Hepatocyte (in vitro differentiated cells): ENCODE data around the gene ZNF189. TPM values are rescaled to one million over a fixed set of nuclear protein-coding genes. Genes with fewer than 3 reads are reported as not detected.

Source experiments
- DNase-seq: peaks from one replicate; pipeline ENCODE4 v3.0.0-alpha.2; 2016; ENCODE audit warnings: low spot score
- H2AFZ ChIP-seq: fragments of 200-600 bp; sonication (generic); 2 replicates; pipeline ENCODE4 v1.6.0; 2016; ENCODE audit warnings: antibody characterized with exemption, mild to moderate bottlenecking
- H3K27ac ChIP-seq: fragments of 200-600 bp; sonication (generic); 2 replicates; pipeline ENCODE4 v1.5.1; 2016; ENCODE audit warnings: mild to moderate bottlenecking
- H3K27me3 ChIP-seq: fragments of 200-600 bp; sonication (generic); 2 replicates; pipeline ENCODE4 v1.6.1; 2016
- H3K36me3 ChIP-seq: fragments of 200-600 bp; sonication (generic); replicated peaks from 2 replicates; pipeline ENCODE4 v1.5.1; 2016; ENCODE audit warnings: low read depth; ENCODE audit not compliant: insufficient read depth
- H3K4me1 ChIP-seq: fragments of 200-600 bp; sonication (generic); 2 replicates; pipeline ENCODE4 v1.5.1; 2016; ENCODE audit warnings: mild to moderate bottlenecking, moderate library complexity; ENCODE audit not compliant: insufficient read depth
- H3K4me2 ChIP-seq: fragments of 200-600 bp; sonication (generic); 2 replicates; pipeline ENCODE4 v1.6.0; 2016
- H3K4me3 ChIP-seq: fragments of 200-600 bp; sonication (generic); 2 replicates; pipeline ENCODE4 v1.5.1; 2016; ENCODE audit warnings: mild to moderate bottlenecking
- H3K79me2 ChIP-seq: fragments of 200-600 bp; sonication (generic); 2 replicates; pipeline ENCODE4 v1.6.0; 2017; ENCODE audit warnings: mild to moderate bottlenecking
- H3K9me2 ChIP-seq: fragments of 200-600 bp; sonication (generic); replicated peaks from 2 replicates; pipeline ENCODE4 v1.6.0; 2017; ENCODE audit warnings: mild to moderate bottlenecking; ENCODE audit not compliant: insufficient read depth
- H3K9me3 ChIP-seq: fragments of 200-600 bp; sonication (generic); 2 replicates; pipeline ENCODE4 v1.5.1; 2016; ENCODE audit warnings: low read depth, mild to moderate bottlenecking
- H4K20me1 ChIP-seq: fragments of 200-600 bp; sonication (generic); 2 replicates; pipeline ENCODE4 v1.6.0; 2016; ENCODE audit warnings: mild to moderate bottlenecking; ENCODE audit not compliant: insufficient read depth, poor library complexity, severe bottlenecking
- CTCF ChIP-seq: fragments of 200-600 bp; sonication (generic); IDR thresholded peaks from 2 replicates; pipeline ENCODE4 v1.5.1; 2016; ENCODE audit warnings: antibody characterized with exemption, mild to moderate bottlenecking; ENCODE audit not compliant: poor library complexity
- EZH2 ChIP-seq: fragments of 200-600 bp; sonication (generic); IDR thresholded peaks from 2 replicates; pipeline ENCODE4 v1.6.1; 2016; ENCODE audit warnings: antibody characterized with exemption, mild to moderate bottlenecking, borderline replicate concordance
- EZH2phosphoT487 ChIP-seq: fragments of 200-600 bp; sonication (generic); IDR thresholded peaks from one replicate; pipeline ENCODE4 v1.6.1; 2018; ENCODE audit warnings: antibody characterized with exemption, mild to moderate bottlenecking, low read depth, moderate library complexity; ENCODE audit not compliant: unreplicated experiment, severe bottlenecking
- WGBS: methylation state at CpG from one replicate; pipeline ENCODE4 v1.1.6; 2016; ENCODE audit warnings: low lambda C conversion rate; ENCODE audit errors: missing lambda C conversion rate; 5-methylcytosine and 5-hydroxymethylcytosine counted together
- polyA plus RNA-seq: library from polyadenylated mRNA; unstranded; fragments of >200 nt; fragmentation: Nextera tagmentation; extraction: Ambion mirVana; gene quantifications from 2 replicates; pipeline ENCODE4 v1.2.1, GENCODE V29; 2016
- total RNA-seq: library from RNA; depleted of rRNA; stranded (reverse); fragments of >200 nt; gene quantifications from 2 replicates; pipeline ENCODE4 v1.2.3, GENCODE V29; 2014

ZNF189 gene
- total and polyA plus RNA-seq, 2 experiments from 2014 or later = 13.6 to 60.3 TPM

- no peaks in the 10 kb centered on the region for H4K20me1 ChIP-seq
- DNase-seq = peak; percentile 90
- peak overlapping the region; percentile 91 for H3K4me2 ChIP-seq
- 3% methylated on average over 33 of the region's 40 CpGs for WGBS
- no peaks in the 10 kb centered on the region for H3K9me2 ChIP-seq
- TF ChIP-seq EZH2phosphoT487 = no peak
- TF ChIP-seq CTCF = peak; percentile 68
- H3K27me3 ChIP-seq = no peaks in the 10 kb centered on the region
- peak overlapping the region; percentile 80 for H3K4me3 ChIP-seq
- H3K79me2 ChIP-seq = no peaks in the 10 kb centered on the region
- H3K36me3 ChIP-seq = no peaks in the 10 kb centered on the region
- peak overlapping the region; percentile 86 for H3K27ac ChIP-seq
- no peaks in the 10 kb centered on the region for H3K9me3 ChIP-seq
- H3K4me1 ChIP-seq = peaks cover 11% of the 10 kb centered on the region
- peak overlapping the region; percentile 85 for H2AFZ ChIP-seq
These were observed 50.5 kb downstream of the ZNF189 start for GRCh38 chr9:101449071-101449721.

- H3K4me1 ChIP-seq = peaks cover 2% of the 10 kb centered on the region
- no peaks in the 10 kb centered on the region for H3K27me3 ChIP-seq
- no peak overlapping the region for H2AFZ ChIP-seq
- no peaks in the 10 kb centered on the region for H4K20me1 ChIP-seq
- H3K27ac ChIP-seq = no peak overlapping the region
- H3K4me2 ChIP-seq = no peak overlapping the region
- TF ChIP-seq EZH2phosphoT487 = no peak
- no peak for TF ChIP-seq EZH2
- no peak for TF ChIP-seq CTCF
- no peaks in the 10 kb centered on the region for H3K36me3 ChIP-seq
- no peaks in the 10 kb centered on the region for H3K9me3 ChIP-seq
- WGBS = 54% methylated on average over 4 of the region's 4 CpGs
- DNase-seq = no peak
- H3K79me2 ChIP-seq = no peaks in the 10 kb centered on the region
- H3K4me3 ChIP-seq = no peak overlapping the region
- no peaks in the 10 kb centered on the region for H3K9me2 ChIP-seq
These were observed 52.3 kb downstream of the ZNF189 start for GRCh38 chr9:101450931-101451330.

GRCh38 chr9:101451498-101451897 lies 52.8 kb downstream of the ZNF189 start:
- Histone ChIP-seq H3K27me3 (no peaks in the 10 kb centered on the region), H3K79me2 (no peaks in the 10 kb centered on the region), H4K20me1 (no peaks in the 10 kb centered on the region), H3K4me3 (no peak overlapping the region), H3K9me3 (no peaks in the 10 kb centered on the region), H3K27ac (no peak overlapping the region), H3K9me2 (no peaks in the 10 kb centered on the region), H3K4me2 (no peak overlapping the region), H3K4me1 (no peaks in the 10 kb centered on the region), H3K36me3 (no peaks in the 10 kb centered on the region), H2AFZ (no peak overlapping the region)
- WGBS = 86% methylated on average over 4 of the region's 4 CpGs
- DNase-seq = no peak
- TF ChIP-seq CTCF (no peak), EZH2phosphoT487 (no peak), EZH2 (no peak)
